ENCODE results near the gene DHRS7B.
"Not testable (repeated sequence)": the region's sequence is repeated elsewhere in the genome, so short reads cannot be mapped to it uniquely, and the experiment has no call there.

The DHRS7B gene

GRCh38 chr17:21126645-21127508, at the start of gene DHRS7B:
DHRS7B (plus strand) TSS chr17:21126964; CDS start chr17:21126972, 8 bp downstream.
- peak; percentile 100 for DNase-seq

GRCh38 chr17:21077281-21077680, 49.5 kb upstream of the DHRS7B start:
- peak; percentile 38 for DNase-seq

- peak; percentile 36 for DNase-seq
These were observed 48.6 kb upstream of the DHRS7B start for GRCh38 chr17:21078016-21078780.

GRCh38 chr17:21079196-21079595, 47.6 kb upstream of the DHRS7B start:
- DNase-seq: no peak

GRCh38 chr17:21082001-21082436, 44.7 kb upstream of the DHRS7B start:
- DNase-seq: peak; percentile 38

GRCh38 chr17:21085280-21085679, 41.5 kb upstream of the DHRS7B start:
- DNase-seq: not testable (repeated sequence)

GRCh38 chr17:21085707-21086106, 41.1 kb upstream of the DHRS7B start:
- no peak for DNase-seq

GRCh38 chr17:21089145-21089544, 37.6 kb upstream of the DHRS7B start:
- no peak for DNase-seq

- DNase-seq: no peak
These were observed 36.5 kb upstream of the DHRS7B start for GRCh38 chr17:21089933-21090901.

- no peak for DNase-seq
These were observed 35.7 kb upstream of the DHRS7B start for GRCh38 chr17:21090902-21091618.

- no peak for DNase-seq
These were observed 32.5 kb upstream of the DHRS7B start for GRCh38 chr17:21094298-21094704.

GRCh38 chr17:21095735-21096134, 31.0 kb upstream of the DHRS7B start:
- DNase-seq: peak; percentile 39

- DNase-seq: peak; percentile 77
These were observed 29.9 kb upstream of the DHRS7B start for GRCh38 chr17:21096874-21097273.

GRCh38 chr17:21098934-21099689, 27.7 kb upstream of the DHRS7B start:
- DNase-seq: peak; percentile 99

GRCh38 chr17:21100636-21101035, 26.1 kb upstream of the DHRS7B start:
- no peak for DNase-seq

- no peak for DNase-seq
These were observed 22.2 kb upstream of the DHRS7B start for GRCh38 chr17:21104608-21105007.

- no peak for DNase-seq
These were observed 21.5 kb upstream of the DHRS7B start for GRCh38 chr17:21105064-21105894.

- no peak for DNase-seq
These were observed 20.4 kb upstream of the DHRS7B start for GRCh38 chr17:21106316-21106715.

- not testable (repeated sequence) for DNase-seq
These were observed 19.6 kb upstream of the DHRS7B start for GRCh38 chr17:21107067-21107650.

GRCh38 chr17:21108651-21109050, 18.1 kb upstream of the DHRS7B start:
- DNase-seq: no peak

Data from NCI-H82 (cell line).